Testis (tissue), 2 donors: Measurements from ENCODE around the gene C1QTNF5.

Source experiments
- CTCF ChIP-seq, 3 experiments: fragments of 450-650 bp in 2 of 3; fragments of 200-600 bp in 1 of 3; sonication (generic) in 1 of 3; IDR thresholded peaks; one replicate each; pipeline ENCODE4 v1.5.1; 2016 to 2019; ENCODE audit warnings: antibody characterized with exemption in 3 of 3, mild to moderate bottlenecking in 2 of 3, moderate library complexity in 1 of 3
- POLR2A ChIP-seq: fragments of 450-650 bp; IDR thresholded peaks from one replicate; pipeline ENCODE4 v1.6.1; 2017; ENCODE audit warnings: antibody characterized with exemption, mild to moderate bottlenecking, moderate library complexity

GRCh38 chr11:119329320-119329719 lies 11.4 kb downstream of the C1QTNF5 start:
- no peak for TF ChIP-seq CTCF (IDR thresholded peaks at IDR 0.05)
- no peak for TF ChIP-seq POLR2A
